Activated B cell treated with CpG ODN at 0.5 μM for 24 hours (primary cell): ENCODE measurements around the gene IL5. TPM values are rescaled to one million over a fixed set of nuclear protein-coding genes. Genes with fewer than 3 reads are reported as not detected.

Experiments used
- ATAC-seq: fragments of 200-7000 bp; cut with Tn5 transposase; one replicate; pipeline ENCODE4 v1.10.0; 2021; ENCODE audit warnings: low read depth, mild to moderate bottlenecking, moderate library complexity
- CTCF ChIA-PET: fragments of 350-600 bp; sonication (Branson Sonifier 250); formaldehyde crosslinking; loops from one replicate; lab custom pipeline; 2021; ENCODE audit warnings: antibody characterized with exemption; lab: Charles Lee
- POLR2A ChIA-PET: fragments of 350-600 bp; sonication (Branson Sonifier 250); formaldehyde crosslinking; loops from one replicate; lab custom pipeline; 2021; ENCODE audit warnings: antibody characterized with exemption; lab: Charles Lee
- DNase-seq: peaks from one replicate; pipeline ENCODE4 v3.0.0; 2022
- H3K27ac Mint-ChIP-seq: one replicate; pipeline ENCODE4 v1.8.0; 2020; ENCODE audit warnings: mixed read lengths
- H3K27me3 Mint-ChIP-seq: one replicate; pipeline ENCODE4 v1.8.0; 2021; ENCODE audit warnings: mixed read lengths
- H3K36me3 Mint-ChIP-seq: one replicate; pipeline ENCODE4 v1.8.0; 2021; ENCODE audit warnings: low read depth, mixed read lengths
- H3K4me1 Mint-ChIP-seq: one replicate; pipeline ENCODE4 v1.8.0; 2021; ENCODE audit warnings: mixed read lengths
- H3K4me3 Mint-ChIP-seq: one replicate; pipeline ENCODE4 v1.8.0; 2020; ENCODE audit warnings: mild to moderate bottlenecking, mixed read lengths
- H3K9me3 Mint-ChIP-seq: one replicate; pipeline ENCODE4 v1.8.0; 2020; ENCODE audit warnings: mixed read lengths
- intact Hi-C: fragments of 100-400 bp; cut with micrococcal nuclease; formaldehyde crosslinking; loops from one replicate; pipeline ENCODE4 v1.15.1; 2024
- total RNA-seq: library from RNA; stranded (reverse); gene quantifications from 2 replicates; pipeline ENCODE4 v1.2.3, GENCODE V29; 2022
- TF ChIP-seq, protein P1 (sequence below): fragments of 200-600 bp; IDR thresholded peaks from one replicate; pipeline ENCODE4 v1.8.0; 2022; ENCODE audit warnings: antibody characterized with exemption, mild to moderate bottlenecking

IL5 gene
- total RNA-seq, 1 donor from 2014 or later, result not detected

GRCh38 chr5:132501961-132502931, 41.1 kb downstream of the IL5 start:
- intact Hi-C loops, result loop anchor here (1.0 to 5.0 kb wide), 12 partner anchors 35 to 437 kb away; partner anchors contain the start of genes GDF9, SLC22A4 and UQCRQ
- Mint-ChIP-seq H3K36me3 (no peaks in the 10 kb centered on the region), H3K4me3 (no peak overlapping the region), H3K4me1 (peaks cover 32% of the 10 kb centered on the region), H3K27me3 (no peaks in the 10 kb centered on the region), H3K27ac (peak overlapping the region; percentile 35), H3K9me3 (no peaks in the 10 kb centered on the region)
- CTCF ChIA-PET, result interaction anchor here (1.5 to 12.1 kb wide), 11 partner anchors 13 to 317 kb away, joined by 4 to 253 read pairs (median 24); partner anchors contain the start of gene IRF1
- ATAC-seq (no peak), DNase-seq (no peak)
- POLR2A ChIA-PET, result interaction anchor here (1.0 to 8.8 kb wide), 5 partner anchors 13 to 115 kb away, joined by 3 to 163 read pairs (median 34); partner anchors contain the start of gene IRF1
- TF ChIP-seq, protein P1, sequence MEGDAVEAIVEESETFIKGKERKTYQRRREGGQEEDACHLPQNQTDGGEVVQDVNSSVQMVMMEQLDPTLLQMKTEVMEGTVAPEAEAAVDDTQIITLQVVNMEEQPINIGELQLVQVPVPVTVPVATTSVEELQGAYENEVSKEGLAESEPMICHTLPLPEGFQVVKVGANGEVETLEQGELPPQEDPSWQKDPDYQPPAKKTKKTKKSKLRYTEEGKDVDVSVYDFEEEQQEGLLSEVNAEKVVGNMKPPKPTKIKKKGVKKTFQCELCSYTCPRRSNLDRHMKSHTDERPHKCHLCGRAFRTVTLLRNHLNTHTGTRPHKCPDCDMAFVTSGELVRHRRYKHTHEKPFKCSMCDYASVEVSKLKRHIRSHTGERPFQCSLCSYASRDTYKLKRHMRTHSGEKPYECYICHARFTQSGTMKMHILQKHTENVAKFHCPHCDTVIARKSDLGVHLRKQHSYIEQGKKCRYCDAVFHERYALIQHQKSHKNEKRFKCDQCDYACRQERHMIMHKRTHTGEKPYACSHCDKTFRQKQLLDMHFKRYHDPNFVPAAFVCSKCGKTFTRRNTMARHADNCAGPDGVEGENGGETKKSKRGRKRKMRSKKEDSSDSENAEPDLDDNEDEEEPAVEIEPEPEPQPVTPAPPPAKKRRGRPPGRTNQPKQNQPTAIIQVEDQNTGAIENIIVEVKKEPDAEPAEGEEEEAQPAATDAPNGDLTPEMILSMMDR, result no peak

DNA sequence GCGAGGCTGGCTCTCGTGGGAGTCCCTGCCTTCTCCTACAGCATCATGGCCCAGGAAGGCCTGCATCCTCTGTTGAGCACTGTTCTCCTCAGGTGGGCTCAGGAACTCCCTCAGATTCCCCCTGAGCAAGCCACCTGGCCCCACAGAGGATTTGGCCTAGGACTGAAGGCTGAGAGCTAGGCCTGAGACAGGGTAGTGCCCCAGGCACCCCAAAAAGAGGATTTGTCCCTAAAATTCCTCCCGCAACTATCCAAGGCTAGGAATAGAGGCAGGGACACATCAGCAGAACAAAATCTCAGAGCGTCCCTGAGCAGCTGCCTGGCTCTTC, 41.7 kb downstream of the IL5 start:
- Mint-ChIP-seq H3K36me3 (no peaks in the 10 kb centered on the region), H3K9me3 (no peaks in the 10 kb centered on the region), H3K27me3 (no peaks in the 10 kb centered on the region), H3K4me3 (no peak overlapping the region), H3K27ac (peak overlapping the region; percentile 88), H3K4me1 (peaks cover 34% of the 10 kb centered on the region)
- TF ChIP-seq, protein P1, result no peak
- intact Hi-C loops, result loop anchor here (1.0 to 5.0 kb wide), 12 partner anchors 34 to 436 kb away; partner anchors contain the start of genes GDF9, SLC22A4 and UQCRQ
- ChIA-PET CTCF (interaction anchor here (0.9 to 12.1 kb wide), 19 partner anchors 8 to 382 kb away, joined by 4 to 253 read pairs (median 10); partner anchors contain the start of gene IRF1), POLR2A (interaction anchor here (0.6 to 8.8 kb wide), 14 partner anchors 12 to 142 kb away, joined by 3 to 163 read pairs (median 10); partner anchors contain the start of genes IRF1 and RAD50)
- ATAC-seq (no peak), DNase-seq (no peak)

- intact Hi-C loops, result loop anchor here (1.0 to 5.0 kb wide), 12 partner anchors 34 to 436 kb away; partner anchors contain the start of genes GDF9, SLC22A4 and UQCRQ
- Mint-ChIP-seq H3K4me3 (no peak overlapping the region), H3K36me3 (no peaks in the 10 kb centered on the region), H3K27ac (peak overlapping the region; percentile 88), H3K27me3 (no peaks in the 10 kb centered on the region), H3K4me1 (peaks cover 30% of the 10 kb centered on the region), H3K9me3 (no peaks in the 10 kb centered on the region)
- ATAC-seq, result peak; percentile 55
- POLR2A ChIA-PET, result interaction anchor here (0.6 to 8.8 kb wide), 18 partner anchors 12 to 141 kb away, joined by 3 to 163 read pairs (median 6); partner anchors contain the start of genes IRF1 and RAD50
- DNase-seq, result peak; percentile 75
- CTCF ChIA-PET, result interaction anchor here (0.6 to 12.1 kb wide), 30 partner anchors 8 to 382 kb away, joined by 3 to 253 read pairs (median 5); partner anchors contain the start of genes GDF9, IRF1 and UQCRQ
- TF ChIP-seq, protein P1, result peak; percentile 84
Observed at GRCh38 chr5:132500931-132501628, 42.2 kb downstream of the IL5 start.

GRCh38 chr5:132500244-132500930, 42.9 kb downstream of the IL5 start:
- no peaks in the 10 kb centered on the region for H3K9me3 Mint-ChIP-seq
- H3K27me3 Mint-ChIP-seq, result no peaks in the 10 kb centered on the region
- TF ChIP-seq, protein P1, result no peak
- H3K4me1 Mint-ChIP-seq, result peaks cover 33% of the 10 kb centered on the region
- DNase-seq, result no peak
- no peak overlapping the region for H3K4me3 Mint-ChIP-seq
- intact Hi-C loops, result loop anchor here (2.0 to 5.0 kb wide), 5 partner anchors 33 to 382 kb away; partner anchors contain the start of genes GDF9, SLC22A4 and UQCRQ
- no peak for ATAC-seq
- ChIA-PET POLR2A (interaction anchor here (0.6 to 8.8 kb wide), 16 partner anchors 11 to 114 kb away, joined by 3 to 163 read pairs (median 8); partner anchors contain the start of genes IRF1 and RAD50), CTCF (interaction anchor here (0.6 to 12.1 kb wide), 31 partner anchors 9 to 383 kb away, joined by 3 to 253 read pairs (median 5); partner anchors contain the start of genes GDF9, IRF1 and UQCRQ)
- H3K27ac Mint-ChIP-seq, result peak overlapping the region; percentile 88
- no peaks in the 10 kb centered on the region for H3K36me3 Mint-ChIP-seq
